GM12874 (cell line): ENCODE results near the gene RGS9BP.

Experiments
- CTCF ChIP-seq: IDR thresholded peaks from 2 replicates; pipeline ENCODE4 v1.5.1; 2011; ENCODE audit warnings: low read depth, mild to moderate bottlenecking, control low read depth, low read length, moderate library complexity; ENCODE audit not compliant: insufficient read depth

Gene RGS9BP

GRCh38 chr19:32720216-32720935 lies 44.7 kb downstream of the RGS9BP start:
- TF ChIP-seq CTCF: no peak

- no peak for TF ChIP-seq CTCF
Observed at GRCh38 chr19:32720936-32721250, 45.2 kb downstream of the RGS9BP start.
